ENCODE measurements around the gene SBSN.

SBSN gene, protein sequence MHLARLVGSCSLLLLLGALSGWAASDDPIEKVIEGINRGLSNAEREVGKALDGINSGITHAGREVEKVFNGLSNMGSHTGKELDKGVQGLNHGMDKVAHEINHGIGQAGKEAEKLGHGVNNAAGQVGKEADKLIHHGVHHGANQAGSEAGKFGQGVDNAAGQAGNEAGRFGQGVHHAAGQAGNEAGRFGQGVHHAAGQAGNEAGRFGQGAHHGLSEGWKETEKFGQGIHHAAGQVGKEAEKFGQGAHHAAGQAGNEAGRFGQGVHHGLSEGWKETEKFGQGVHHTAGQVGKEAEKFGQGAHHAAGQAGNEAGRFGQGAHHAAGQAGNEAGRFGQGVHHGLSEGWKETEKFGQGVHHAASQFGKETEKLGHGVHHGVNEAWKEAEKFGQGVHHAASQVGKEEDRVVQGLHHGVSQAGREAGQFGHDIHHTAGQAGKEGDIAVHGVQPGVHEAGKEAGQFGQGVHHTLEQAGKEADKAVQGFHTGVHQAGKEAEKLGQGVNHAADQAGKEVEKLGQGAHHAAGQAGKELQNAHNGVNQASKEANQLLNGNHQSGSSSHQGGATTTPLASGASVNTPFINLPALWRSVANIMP

DNA sequence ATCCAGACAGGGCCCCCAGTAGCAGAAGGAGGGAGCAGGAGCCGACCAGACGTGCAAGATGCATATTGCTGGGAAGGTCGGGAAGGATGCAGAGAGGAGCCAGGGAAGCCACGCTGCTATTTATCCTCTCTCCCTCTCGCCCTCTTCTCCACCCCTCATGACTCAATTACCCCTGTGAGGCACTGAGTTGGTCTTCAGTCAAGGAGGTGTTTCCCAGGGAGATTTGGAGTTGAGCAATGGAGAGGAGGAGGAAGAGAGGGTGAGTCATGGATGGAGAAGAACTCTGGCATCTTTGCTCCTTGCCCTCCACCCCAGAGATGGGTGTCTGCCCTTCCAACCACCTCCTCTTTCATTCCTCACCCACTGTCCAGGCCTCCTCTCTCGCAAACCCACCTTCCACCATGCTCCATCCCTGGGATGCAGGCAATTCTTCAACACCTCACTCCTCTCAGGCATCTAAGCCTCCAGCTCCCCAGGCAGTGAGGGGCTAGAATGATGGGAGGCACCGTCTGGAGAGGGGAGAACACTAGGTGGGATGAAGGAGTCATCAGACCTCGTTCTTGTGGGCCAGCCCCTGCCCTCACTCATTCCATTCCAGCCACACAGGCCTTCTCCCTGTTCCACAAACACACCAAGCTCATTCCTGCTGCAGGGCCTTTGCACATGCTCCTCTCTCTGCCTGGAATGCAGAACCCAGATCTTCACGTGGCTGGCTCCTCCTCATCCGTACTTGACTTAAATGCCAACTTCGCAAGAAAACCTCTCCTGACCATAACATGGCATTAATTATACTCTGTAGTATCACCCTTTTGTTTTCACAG, at the start of gene SBSN:
TSS of gene SBSN (minus strand) at position 94 of the 821 bp plus-strand sequence. CDS start at position 64, 30 bp downstream.
- no peak for DNase-seq (ENCODE audit: low spot score)

DNA sequence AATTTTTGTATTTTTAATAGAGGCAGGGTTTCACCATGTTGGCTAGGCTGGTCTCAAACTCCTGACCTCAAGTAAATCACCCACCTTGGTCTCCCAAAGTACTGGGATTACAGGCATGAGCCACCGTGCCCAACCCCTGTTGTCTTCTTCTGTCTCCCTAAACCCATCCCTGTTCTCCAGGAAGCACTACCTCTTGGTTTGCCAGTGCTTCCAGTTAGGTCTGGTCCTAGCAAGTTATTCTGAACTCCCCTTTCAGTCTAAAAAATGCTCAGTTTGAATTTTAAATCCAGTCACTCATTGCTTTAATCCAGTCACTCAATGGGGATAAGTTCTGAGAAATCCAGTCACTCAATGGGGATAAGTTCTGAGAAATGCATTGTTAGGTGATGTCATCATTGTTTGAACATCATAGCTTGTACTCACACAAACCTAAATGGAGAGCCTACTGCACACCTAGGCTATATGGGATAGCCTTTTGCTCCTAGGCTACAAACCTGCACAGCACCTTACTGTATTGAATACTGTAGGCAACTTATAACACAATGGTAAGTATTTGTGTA, 43.4 kb upstream of the SBSN start:
- no peak for DNase-seq (ENCODE audit: low spot score)

DNA sequence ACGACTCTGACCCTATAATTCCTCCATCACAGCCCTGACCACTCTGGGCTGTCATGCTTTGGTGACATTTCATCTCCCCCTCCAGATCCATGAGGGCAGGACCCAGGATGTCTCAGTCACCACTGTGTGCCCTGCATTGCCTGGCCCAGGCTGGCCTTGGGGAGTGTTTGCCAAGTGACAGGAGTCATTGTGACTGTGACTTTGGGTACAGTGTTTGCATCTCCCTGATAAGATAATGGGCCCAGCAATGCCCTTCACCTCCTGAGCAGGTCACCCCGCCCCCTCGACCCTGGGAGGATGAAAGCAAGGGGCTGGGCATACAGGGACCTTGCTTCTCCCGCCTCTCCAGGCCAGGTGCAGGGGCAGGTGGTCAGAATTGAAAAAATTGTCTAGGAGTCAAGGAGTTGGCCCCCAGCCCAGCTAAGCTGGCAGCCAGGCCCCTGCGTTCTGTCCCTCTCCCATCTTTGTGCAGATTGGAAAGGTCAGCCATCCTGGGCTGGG, 41.2 kb upstream of the SBSN start:
- DNase-seq (ENCODE audit: low spot score), result no peak

DNA sequence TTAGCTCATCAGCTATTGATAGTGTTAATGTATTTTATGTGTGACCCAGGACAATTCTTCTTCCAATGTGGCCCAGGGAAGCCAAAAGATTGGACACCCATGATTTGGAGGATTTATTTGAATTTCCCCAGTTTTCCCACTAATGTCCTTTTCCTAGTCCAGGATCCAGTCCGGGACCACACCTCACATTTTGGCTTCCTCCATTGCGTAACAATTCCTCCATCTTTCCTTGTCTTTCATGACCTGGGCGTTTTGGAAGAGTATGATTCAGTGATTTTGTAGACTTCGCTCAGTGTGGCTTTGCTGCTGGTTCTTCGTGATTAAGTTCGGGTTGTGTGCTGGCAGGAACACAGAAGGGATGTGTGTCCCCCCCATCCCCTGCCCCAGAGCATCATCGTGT, 38.6 kb upstream of the SBSN start:
- DNase-seq (ENCODE audit: low spot score), result no peak

DNA sequence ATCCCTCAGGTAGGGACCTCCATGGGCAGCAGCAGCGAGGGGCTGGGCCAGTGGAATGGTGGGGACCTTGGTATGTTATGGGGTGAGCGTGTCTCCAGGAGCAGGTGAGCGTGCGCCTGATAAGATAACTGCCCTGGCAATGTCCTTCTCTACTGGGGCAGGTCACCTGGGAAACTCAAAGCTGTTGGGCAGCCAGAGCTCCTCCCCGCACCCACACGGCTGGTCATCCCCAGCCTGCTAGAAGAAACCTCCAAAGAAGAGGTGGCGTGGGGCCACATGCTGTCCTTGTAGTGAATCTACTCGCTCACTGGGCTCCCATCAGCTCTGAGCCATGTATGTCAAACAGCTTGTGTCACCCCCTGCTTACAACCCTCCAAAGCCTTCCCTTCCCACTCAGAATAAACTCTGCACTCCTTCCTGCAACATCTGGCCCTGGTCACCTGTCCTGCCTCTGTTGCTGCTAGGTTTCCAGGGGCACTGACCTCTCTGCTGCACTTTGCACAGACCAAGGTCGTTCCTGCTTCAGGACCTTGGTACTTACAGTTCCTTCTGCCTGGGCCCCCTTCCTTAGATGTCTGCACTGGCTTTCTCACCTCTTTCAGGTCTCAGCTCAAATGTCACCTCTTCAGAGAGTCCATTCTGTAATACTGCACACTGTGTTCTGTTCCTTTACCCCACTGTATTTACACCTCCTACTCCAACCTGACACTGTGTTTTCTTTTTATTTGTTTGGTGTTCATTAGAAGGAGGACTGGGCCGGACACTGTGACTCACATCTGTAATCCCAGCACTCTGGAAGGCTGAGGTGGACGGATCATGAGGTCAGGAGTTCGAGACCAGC, 37.1 kb upstream of the SBSN start:
- DNase-seq (ENCODE audit: low spot score), result no peak

DNA sequence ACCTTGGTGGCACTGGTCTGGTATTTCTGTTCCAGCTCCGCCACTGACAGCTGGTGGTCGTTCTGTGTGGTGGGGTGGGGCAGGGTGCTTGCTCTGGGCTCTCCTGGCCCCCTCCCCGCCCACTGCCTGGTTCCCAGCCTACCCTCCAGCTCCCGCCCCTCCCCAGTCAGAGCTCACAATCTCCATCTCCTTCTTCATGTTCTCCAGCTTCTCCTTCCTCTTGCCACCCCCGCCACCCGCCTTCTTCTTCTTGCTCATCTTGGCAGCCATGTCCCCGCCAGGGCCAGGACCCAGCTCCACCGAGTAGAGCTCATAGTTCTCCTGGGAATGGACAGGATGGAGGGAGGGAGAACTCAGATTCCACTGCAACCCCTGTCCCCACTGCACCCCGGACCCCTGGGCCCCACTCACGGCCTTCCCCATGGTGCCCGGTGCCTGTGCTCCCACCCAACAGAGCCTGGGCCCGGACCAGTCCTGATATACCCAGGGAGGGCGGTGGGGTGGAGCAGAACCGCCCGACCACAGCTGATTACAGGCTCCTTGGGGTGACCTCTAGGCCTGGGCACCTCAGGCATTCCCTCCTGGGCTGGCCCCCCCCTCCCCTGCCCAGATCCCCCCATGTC, 35.2 kb upstream of the SBSN start, which contains the start of gene ATP4A:
TSS of gene ATP4A (minus strand) at position 452 of the 623 bp plus-strand sequence. CDS start at position 423, 29 bp downstream.
- no peak for DNase-seq (ENCODE audit: low spot score)

DNA sequence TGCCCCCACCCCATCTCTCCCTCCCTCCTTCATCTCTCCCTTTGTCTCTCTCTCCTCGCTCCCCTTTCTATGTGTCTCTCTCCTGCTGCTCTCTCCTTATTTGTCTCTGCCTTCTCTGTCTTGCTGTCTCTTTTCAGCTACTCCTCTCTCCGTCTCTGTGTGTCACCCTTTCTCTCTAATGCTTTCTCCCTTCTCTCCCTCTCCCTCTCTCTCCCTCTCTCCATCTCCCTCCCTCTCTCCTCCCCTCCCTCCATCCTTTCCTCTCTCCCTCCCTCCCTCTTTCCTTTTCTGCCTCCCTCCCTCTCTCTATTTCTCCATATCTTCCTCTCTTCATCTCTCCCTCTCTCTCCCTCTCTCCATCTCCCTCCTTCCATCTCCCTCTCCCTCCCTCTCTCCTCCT, 34.7 kb upstream of the SBSN start:
- DNase-seq (ENCODE audit: low spot score), result no peak

DNA sequence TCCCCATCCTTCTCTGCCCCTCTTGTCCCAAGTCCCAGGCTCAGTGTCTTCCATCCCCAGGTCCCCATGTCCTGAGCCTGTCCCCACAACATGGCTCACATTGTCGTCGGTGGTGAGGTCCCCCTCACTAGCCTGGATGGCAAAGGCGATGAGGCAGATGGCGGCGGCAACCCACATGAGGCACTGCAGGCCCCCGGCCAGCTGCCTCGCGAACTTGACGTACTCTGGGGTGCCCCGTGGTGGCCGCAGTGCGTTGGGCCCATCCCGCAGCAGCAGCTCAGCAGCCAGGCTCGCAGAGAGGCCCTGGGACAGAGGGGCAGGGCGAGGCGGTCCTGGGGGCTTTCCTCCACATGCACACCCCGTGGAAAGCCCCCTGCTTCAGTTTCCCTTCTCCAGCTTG, 34.2 kb upstream of the SBSN start:
- no peak for DNase-seq (ENCODE audit: low spot score)

DNA sequence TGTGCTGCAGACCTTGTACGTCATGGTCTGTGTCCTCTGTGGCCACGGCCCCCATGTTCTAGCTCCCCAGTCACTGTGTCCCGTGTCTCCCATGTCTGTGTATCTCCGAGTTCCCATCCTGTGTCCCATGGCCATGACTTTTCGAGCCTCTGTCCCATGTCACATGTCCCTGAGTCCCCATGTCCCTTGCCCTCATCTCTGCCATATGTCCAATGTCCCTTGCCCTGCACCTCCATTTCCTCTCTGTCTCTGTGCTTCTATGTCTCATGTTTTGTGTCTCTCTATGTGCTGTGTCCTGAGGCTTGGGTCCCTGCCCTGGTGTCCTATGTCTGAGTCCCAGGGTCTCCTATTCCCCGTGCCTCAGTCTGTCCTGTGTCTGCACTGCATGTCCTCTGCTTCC, 33.3 kb upstream of the SBSN start:
- DNase-seq (ENCODE audit: low spot score), result no peak

DNA sequence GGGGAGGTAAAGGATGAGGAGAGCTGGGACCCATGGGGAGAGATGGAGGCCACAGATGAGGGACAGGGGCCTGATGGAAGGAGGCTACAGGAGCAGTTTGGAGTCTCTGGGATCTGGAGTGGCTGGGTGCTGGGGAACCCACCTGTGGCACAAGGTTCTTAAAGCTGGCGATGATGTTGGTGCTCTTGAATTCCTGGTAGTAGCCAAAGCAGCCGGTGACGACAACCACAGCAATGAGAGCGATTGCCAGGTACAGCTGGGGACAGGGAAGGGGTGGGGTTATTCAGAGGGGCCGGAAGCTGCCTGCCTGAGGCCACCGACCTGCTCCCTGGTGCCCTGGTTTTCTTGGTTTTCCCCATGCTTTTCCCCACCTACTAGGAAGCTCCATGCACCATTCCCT, 32.6 kb upstream of the SBSN start:
- DNase-seq (ENCODE audit: low spot score), result no peak

DNA sequence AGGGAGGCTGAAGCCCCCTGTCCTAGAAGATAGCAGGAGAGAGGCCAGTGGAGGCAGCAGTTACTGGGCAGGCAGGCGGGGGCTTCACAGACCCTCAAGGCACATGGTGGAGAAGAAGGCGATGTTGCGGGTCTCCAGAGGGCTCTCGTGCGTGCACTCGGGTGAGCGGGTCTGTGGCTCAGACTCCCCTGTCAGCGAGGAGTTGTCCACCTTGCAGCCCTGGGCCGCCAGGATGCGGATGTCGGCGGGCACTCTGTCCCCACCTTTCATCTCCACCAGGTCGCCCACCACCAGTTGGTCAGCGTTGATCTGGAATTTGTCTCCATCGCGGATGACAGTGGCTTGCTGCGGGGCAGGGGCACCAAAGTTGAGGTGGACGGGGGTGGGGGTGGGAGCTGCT, 32.2 kb upstream of the SBSN start:
- no peak for DNase-seq (ENCODE audit: low spot score)

DNA sequence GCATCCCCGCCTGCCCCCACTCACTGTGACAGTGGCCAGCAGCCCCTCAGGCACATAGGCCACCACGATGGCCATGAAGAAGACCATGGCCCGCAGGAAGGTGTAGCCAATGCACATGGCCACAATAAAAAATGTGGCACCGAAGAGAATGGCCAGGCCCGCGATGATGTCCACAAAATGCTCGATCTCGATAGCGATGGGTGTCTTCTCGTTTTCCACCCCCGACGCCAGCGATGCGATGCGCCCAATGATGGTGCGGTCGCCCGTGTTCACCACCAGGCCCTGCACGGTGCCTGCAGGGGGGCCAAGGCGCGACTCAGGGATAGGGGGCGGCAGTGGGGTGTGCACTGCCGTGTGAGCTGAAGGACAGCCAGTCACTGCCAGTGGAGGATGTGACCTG, 31.7 kb upstream of the SBSN start:
- DNase-seq (ENCODE audit: low spot score), result no peak

DNA sequence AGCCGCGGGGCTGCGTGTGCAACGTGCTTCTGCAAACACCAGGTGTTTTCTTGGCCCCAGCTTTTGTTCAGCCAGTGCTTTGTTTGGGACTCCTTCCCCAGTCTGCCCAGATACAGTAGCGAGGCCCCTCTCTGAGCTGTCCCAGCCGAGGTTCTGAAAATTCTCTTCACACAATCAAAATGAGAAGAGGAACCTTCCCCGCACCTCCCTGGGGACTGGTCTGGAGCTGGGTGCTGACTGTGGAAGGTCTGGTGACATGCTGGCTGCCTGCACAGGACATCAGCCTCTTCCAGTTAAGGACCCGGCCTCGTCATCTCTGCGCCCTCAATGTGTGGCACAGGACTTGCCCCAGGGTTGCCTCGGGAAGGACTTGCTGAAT, 31.2 kb upstream of the SBSN start:
- DNase-seq (ENCODE audit: low spot score), result no peak

DNA sequence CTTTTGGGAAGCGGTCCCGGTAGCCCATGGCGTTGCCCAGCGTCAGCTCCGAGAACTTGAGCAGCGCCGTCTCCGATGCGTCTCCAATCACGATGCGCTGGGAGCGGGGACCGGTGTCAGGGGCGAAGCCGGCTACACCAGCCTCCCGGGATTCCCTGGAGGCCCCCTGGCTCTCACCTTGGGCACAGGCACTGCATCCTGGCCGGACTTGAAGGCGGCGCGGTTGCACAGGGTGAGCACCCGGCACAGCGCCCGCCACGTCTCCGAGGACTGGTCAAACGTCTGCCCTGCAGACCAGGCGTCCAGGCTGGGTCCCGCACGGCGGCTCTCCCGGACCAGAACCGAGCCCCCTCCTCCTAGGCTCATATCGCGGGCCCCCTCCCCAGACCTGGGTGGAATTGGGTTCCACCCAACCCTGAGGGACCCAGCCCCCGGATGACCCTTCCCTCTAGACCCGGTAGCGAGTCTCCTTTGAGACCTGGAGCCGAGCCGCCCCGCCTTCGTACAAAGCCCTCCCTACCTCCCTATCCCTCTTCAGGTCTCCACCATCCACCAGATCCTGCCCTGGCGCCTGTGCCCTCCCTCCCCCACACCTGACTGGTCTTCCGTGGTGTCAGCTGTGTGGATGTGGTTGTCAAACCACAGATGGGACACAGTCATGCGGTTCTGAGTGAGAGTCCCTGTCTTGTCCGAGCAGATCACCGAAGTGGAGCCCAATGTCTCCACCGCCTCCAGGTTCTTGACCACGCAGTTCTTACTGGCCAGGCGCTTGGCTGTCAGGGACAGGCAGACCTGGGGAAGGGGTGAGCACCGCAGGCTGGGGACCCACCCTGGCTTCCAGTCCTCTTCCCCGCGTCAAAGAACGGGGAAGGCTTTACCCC, 30.5 kb upstream of the SBSN start:
- DNase-seq (ENCODE audit: low spot score), result no peak

DNA sequence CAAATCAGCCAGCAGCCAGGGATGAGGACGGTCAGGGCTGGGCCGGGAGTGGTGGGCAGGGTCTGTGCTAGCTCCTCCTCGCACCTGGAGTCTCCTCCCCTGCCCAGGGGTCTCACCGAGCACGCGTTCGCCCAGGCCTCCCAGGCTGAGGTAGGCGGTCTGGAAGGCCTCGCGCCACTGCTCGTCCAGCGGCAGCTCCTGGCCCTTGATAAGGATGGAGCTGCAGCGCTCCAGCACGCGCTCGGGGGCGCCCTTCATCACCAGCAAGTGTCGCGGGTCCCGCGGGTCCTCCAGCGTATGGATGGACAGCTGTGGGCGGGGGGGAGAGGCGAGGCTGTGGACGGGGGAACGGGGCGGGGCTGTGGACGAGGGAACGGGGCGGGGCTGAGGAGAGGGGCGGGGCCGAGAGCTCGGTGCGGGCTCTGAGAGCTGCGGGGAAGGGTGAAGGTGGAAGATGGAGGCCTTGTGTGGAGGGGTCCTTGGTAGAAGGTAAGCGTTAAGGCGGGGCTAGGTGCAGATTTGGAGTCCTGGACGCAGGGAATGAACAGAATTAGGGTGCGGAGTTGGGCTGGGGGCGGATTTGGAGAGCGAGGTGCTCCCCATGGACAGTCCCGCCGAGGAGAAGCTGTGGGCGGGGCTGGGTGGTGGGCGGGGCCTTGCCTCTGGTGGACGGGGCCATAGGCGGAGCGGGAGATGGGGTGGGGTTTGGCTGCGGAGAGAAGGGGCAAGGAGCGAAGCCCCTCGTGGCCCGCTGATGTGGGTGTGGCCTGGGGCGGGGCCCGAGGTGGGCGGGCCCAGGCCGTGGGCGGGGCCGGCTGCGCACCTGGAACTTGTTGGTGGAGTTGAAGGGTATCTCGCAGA, 29.7 kb upstream of the SBSN start:
- peak; percentile 12 for DNase-seq (ENCODE audit: low spot score)

DNA sequence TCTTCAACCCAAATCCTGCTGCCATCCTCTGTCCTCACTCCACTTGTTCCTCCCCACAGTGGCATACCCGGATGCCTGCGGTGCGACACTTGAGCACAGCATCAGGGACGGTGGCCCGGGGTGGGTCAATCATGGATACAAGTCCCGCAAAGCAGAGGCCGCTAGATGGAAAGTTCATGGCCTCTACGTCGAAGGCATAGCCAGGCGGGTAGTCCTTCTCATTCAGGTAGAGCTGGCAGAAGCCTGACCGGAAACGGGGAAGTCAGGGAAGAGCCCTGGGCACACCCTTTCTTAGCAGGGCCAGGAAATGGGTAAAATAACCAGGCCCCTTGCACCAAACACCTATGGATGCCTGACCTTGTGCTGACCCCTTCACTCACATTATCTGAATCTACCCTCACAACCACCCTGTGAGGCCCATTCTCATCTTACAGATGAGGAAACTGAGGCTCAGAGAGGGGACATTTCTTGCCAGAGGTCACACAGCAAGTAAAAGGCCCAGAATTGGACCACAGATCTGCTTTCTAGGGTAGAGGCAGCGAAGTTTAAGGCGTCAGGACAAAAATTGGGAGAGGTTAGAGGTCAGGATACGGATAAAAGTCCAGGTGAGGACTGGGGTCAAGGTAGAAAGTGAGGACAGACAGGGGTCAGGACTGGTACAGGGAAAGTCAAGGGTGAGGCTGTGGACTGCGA, 28.9 kb upstream of the SBSN start:
- no peak for DNase-seq (ENCODE audit: low spot score)

DNA sequence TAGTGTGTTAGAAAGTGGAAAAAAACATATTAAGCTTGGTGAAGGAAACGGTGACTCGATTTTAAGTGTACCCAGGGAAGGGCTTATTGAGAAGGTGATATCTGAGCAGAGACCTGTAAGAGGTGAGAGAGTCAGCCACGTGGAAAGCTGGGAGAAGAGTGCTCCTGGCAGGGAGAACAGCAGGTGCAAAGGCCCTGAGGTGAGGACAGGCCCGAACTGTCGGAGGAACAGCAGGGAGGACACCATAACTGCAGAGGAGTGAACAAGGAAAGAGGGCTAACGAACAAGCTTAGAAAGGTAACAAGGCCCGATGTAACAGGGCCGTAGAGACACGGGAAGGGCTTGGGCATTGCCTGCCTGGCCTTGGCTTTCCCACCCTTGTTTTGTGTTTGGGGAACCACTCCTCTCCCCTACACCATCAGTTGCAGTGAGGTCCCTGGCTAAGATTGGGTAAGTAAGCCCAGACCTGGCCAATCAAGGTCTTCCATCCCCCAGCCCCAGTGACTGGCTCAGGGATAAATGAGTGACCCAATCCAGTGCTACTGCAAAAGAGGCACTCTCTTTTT, 28.0 kb upstream of the SBSN start:
- no peak for DNase-seq (ENCODE audit: low spot score)

Measured in kidney capillary endothelial cell (primary cell).